HepG2 (cell line): ENCODE results near the gene TBX15.

Experiments
- EP300 ChIP-seq, 3 experiments: sonication (generic) in 1 of 3; formaldehyde crosslinking in 1 of 3; IDR thresholded peaks; 2 replicates each; pipeline versions ENCODE4 v1.5.1 to v1.6.1; 2011 to 2020; ENCODE audit warnings: low read depth in 2 of 3, low read length in 2 of 3, borderline replicate concordance in 1 of 3, improper control_type of control experiment in 1 of 3, mild to moderate bottlenecking in 1 of 3, missing genetic modification reagents in 1 of 3, moderate library complexity in 1 of 3
- GABPA ChIP-seq, 2 experiments: IDR thresholded peaks; 2 replicates each; pipeline ENCODE4 v1.6.1; 2011 to 2016; ENCODE audit warnings: low read depth in 2 of 2, low read length in 1 of 2, missing biosample characterization in 1 of 2, missing genetic modification characterization in 1 of 2
- HDAC2 ChIP-seq: sonication (generic); formaldehyde crosslinking; IDR thresholded peaks from 2 replicates; pipeline ENCODE4 v1.4.0; 2020; ENCODE audit warnings: missing genetic modification reagents
- HDAC6 ChIP-seq: fragments of 200-600 bp; sonication (generic); IDR thresholded peaks from 2 replicates; pipeline ENCODE4 v1.7.0; 2017; ENCODE audit warnings: mild to moderate bottlenecking, antibody characterized with exemption, low read length, low read depth
- HHEX ChIP-seq: IDR thresholded peaks from 2 replicates; pipeline ENCODE4 v1.6.1; 2016; ENCODE audit warnings: control low read depth
- HOXA9 ChIP-seq: sonication (generic); formaldehyde crosslinking; IDR thresholded peaks from 2 replicates; pipeline ENCODE4 v1.8.1; 2022; ENCODE audit warnings: missing genetic modification reagents, mild to moderate bottlenecking, moderate library complexity, borderline replicate concordance
- KDM5A ChIP-seq: fragments of 200-600 bp; sonication (generic); IDR thresholded peaks from 2 replicates; pipeline ENCODE4 v1.7.0; 2018; ENCODE audit warnings: antibody characterized with exemption, mild to moderate bottlenecking, low read length, borderline replicate concordance
- NFYB ChIP-seq: sonication (generic); formaldehyde crosslinking; IDR thresholded peaks from 2 replicates; pipeline ENCODE4 v1.4.0; 2020; ENCODE audit warnings: missing genetic modification reagents
- NR2C2 ChIP-seq: sonication (generic); formaldehyde crosslinking; IDR thresholded peaks from 2 replicates; pipeline ENCODE4 v1.4.0; 2020; ENCODE audit warnings: missing genetic modification reagents, mild to moderate bottlenecking, moderate library complexity, borderline replicate concordance
- POLR2A ChIP-seq, 2 experiments: IDR thresholded peaks; 2 replicates each; pipeline ENCODE4 v1.6.1; 2011; ENCODE audit warnings: low read depth in 2 of 2, low read length in 2 of 2, mild to moderate bottlenecking in 1 of 2, moderate library complexity in 1 of 2; ENCODE audit not compliant: insufficient read depth in 1 of 2
- RAD21 ChIP-seq: fragments of 450-650 bp; formaldehyde crosslinking; IDR thresholded peaks from 2 replicates; pipeline ENCODE4 v1.5.0; 2020; ENCODE audit warnings: mild to moderate bottlenecking
- TCF7L2 ChIP-seq: IDR thresholded peaks from 2 replicates; pipeline ENCODE4 v1.6.1; 2011; ENCODE audit warnings: mild to moderate bottlenecking, low read depth, low read length, moderate library complexity
- TF ChIP-seq, protein P1 (sequence below): sonication (generic); formaldehyde crosslinking; IDR thresholded peaks from 2 replicates; pipeline ENCODE4 v1.5.0; 2020; ENCODE audit warnings: mild to moderate bottlenecking, missing genetic modification reagents, moderate library complexity
- TF ChIP-seq, protein P2 (sequence below): IDR thresholded peaks from 2 replicates; pipeline ENCODE4 v1.4.0; 2020; ENCODE audit warnings: mild to moderate bottlenecking, missing genetic modification reagents

DNA sequence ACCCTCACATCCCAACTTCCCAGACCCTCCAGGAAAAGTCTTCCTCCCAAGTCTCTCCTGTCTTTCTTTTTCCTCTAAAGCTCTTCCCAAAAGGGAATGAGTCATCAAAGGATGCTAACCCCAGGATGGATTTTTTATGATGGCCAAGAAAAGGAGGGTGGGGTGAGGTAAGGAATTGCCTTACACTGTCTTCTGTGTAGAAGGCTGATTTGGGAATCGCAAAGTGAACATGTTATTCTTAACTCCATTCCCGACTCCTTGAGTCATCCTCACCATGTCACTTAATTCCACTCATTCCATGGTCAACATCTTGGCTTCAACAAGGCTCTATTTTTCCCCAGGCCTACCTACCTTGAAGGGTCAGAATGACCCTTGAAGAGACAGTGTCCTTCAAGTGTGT, 44.0 kb downstream of the TBX15 start:
- TF ChIP-seq GABPA (IDR thresholded peaks at IDR 0.05; ENCODE audit: low read depth, low read length): no peak
- TF ChIP-seq GABPA (CRISPR knock-in tag; IDR thresholded peaks at IDR 0.05; ENCODE audit: low read depth): no peak
- no peak for TF ChIP-seq RAD21 (CRISPR knock-in tag)
- TF ChIP-seq, protein P1, sequence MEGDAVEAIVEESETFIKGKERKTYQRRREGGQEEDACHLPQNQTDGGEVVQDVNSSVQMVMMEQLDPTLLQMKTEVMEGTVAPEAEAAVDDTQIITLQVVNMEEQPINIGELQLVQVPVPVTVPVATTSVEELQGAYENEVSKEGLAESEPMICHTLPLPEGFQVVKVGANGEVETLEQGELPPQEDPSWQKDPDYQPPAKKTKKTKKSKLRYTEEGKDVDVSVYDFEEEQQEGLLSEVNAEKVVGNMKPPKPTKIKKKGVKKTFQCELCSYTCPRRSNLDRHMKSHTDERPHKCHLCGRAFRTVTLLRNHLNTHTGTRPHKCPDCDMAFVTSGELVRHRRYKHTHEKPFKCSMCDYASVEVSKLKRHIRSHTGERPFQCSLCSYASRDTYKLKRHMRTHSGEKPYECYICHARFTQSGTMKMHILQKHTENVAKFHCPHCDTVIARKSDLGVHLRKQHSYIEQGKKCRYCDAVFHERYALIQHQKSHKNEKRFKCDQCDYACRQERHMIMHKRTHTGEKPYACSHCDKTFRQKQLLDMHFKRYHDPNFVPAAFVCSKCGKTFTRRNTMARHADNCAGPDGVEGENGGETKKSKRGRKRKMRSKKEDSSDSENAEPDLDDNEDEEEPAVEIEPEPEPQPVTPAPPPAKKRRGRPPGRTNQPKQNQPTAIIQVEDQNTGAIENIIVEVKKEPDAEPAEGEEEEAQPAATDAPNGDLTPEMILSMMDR (CRISPR knock-in tag): no peak
- no peak for TF ChIP-seq HHEX (CRISPR knock-in tag)
- no peak for TF ChIP-seq NFYB (CRISPR knock-in tag)
- no peak for TF ChIP-seq KDM5A
- no peak for TF ChIP-seq POLR2A (IDR thresholded peaks at IDR 0.05; ENCODE audit: insufficient read depth in 1 of 2, low read depth in 2 of 2, low read length in 2 of 2)
- no peak for TF ChIP-seq NR2C2
- TF ChIP-seq HDAC2 (CRISPR knock-in tag): no peak
- TF ChIP-seq HOXA9: no peak
- TF ChIP-seq EP300 (IDR thresholded peaks at IDR 0.05; ENCODE audit: low read depth in 2 of 2, low read length in 2 of 2): no peak
- no peak for TF ChIP-seq EP300 (CRISPR knock-in tag; IDR thresholded peaks at IDR 0.05; ENCODE audit: borderline replicate concordance)
- TF ChIP-seq HDAC6: no peak
- no peak for TF ChIP-seq TCF7L2
- TF ChIP-seq, protein P2, sequence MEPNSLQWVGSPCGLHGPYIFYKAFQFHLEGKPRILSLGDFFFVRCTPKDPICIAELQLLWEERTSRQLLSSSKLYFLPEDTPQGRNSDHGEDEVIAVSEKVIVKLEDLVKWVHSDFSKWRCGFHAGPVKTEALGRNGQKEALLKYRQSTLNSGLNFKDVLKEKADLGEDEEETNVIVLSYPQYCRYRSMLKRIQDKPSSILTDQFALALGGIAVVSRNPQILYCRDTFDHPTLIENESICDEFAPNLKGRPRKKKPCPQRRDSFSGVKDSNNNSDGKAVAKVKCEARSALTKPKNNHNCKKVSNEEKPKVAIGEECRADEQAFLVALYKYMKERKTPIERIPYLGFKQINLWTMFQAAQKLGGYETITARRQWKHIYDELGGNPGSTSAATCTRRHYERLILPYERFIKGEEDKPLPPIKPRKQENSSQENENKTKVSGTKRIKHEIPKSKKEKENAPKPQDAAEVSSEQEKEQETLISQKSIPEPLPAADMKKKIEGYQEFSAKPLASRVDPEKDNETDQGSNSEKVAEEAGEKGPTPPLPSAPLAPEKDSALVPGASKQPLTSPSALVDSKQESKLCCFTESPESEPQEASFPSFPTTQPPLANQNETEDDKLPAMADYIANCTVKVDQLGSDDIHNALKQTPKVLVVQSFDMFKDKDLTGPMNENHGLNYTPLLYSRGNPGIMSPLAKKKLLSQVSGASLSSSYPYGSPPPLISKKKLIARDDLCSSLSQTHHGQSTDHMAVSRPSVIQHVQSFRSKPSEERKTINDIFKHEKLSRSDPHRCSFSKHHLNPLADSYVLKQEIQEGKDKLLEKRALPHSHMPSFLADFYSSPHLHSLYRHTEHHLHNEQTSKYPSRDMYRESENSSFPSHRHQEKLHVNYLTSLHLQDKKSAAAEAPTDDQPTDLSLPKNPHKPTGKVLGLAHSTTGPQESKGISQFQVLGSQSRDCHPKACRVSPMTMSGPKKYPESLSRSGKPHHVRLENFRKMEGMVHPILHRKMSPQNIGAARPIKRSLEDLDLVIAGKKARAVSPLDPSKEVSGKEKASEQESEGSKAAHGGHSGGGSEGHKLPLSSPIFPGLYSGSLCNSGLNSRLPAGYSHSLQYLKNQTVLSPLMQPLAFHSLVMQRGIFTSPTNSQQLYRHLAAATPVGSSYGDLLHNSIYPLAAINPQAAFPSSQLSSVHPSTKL (CRISPR knock-in tag): no peak
